Erythroblast (primary cell): ENCODE results near the gene MRLN.
"Not testable (repeated sequence)": the region's sequence is repeated elsewhere in the genome, so short reads cannot be mapped to it uniquely, and the experiment has no call there.

Source experiments
- GATA1 ChIP-seq: IDR thresholded peaks from 2 replicates; pipeline ENCODE4 v1.6.1; 2011; ENCODE audit warnings: low read depth, mild to moderate bottlenecking, control low read depth, low read length, moderate library complexity
- POLR2A ChIP-seq: IDR thresholded peaks from 2 replicates; pipeline ENCODE4 v1.6.1; 2011; ENCODE audit warnings: mild to moderate bottlenecking, low read length

DNA sequence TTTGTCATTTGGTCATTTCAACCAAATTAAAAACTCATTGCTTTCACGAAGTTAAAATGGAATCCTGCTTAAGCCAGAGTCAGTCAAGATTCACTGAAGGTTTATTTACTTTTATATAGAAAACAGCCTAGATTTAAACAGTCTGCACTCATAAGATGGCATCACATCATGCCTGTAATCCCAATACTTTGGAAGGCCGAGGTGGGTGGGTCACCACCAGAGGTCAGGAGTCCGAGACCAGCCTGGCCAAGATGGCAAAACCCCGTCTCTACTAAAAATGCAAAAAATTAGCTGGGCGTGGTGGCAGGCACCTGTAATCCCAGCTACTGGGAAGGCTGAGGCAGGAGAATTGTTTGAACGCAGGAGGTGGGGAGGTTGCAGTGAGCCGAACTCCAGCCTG is 33.8 kb upstream of the MRLN start:
- not testable (repeated sequence) for TF ChIP-seq POLR2A, GATA1
